Measurements from ENCODE around the gene HAUS5. TPM values are rescaled to one million over a fixed set of nuclear protein-coding genes. Genes with fewer than 3 reads are reported as not detected.
"Not testable (repeated sequence)": the region's sequence is repeated elsewhere in the genome, so short reads cannot be mapped to it uniquely, and the experiment has no call there.

HAUS5 gene
- total RNA-seq, 5 donors from 2014 or later (not counting 1 experiment from before 2014, with no cell fraction given), result 25.5 to 34.1 (median 29.3) TPM

- Mint-ChIP-seq H3K27ac (no peak overlapping the region), H3K9me3 (no peaks in the 10 kb centered on the region), H3K4me3 (no peak overlapping the region), H3K4me1 (peaks cover 0 to under 1% (median 0%) of the 10 kb centered on the region in 3 donors), H3K36me3 (no peaks in the 10 kb centered on the region), H3K27me3 (peaks cover 12 to 23% of the 10 kb centered on the region in 2 donors)
- H3K27ac ChIP-seq (ENCODE audit: low read length), result no peak overlapping the region
- H3K4me3 ChIP-seq (ENCODE audit: control insufficient read depth in 1 of 2, extremely low read depth in 1 of 2, low read length in 1 of 2), result no peak overlapping the region
- H3K4me1 ChIP-seq (ENCODE audit: control insufficient read depth in 1 of 2, extremely low read depth in 1 of 2, insufficient read depth in 2 of 2, low read length in 2 of 2), result no peaks in the 10 kb centered on the region
- H3K36me3 ChIP-seq (ENCODE audit: control insufficient read depth in 2 of 2, extremely low read depth in 1 of 2, insufficient read depth in 1 of 2, low read length in 1 of 2), result no peaks in the 10 kb centered on the region
- DNase-seq (no peak), ATAC-seq (replicated peaks in 1 of 4) (no peak)
- H3K27me3 ChIP-seq (replicated peaks in 1 of 2; ENCODE audit: control insufficient read depth in 2 of 2, extremely low read depth in 1 of 2, insufficient read depth in 2 of 2, low read length in 1 of 2), result peaks cover 0 to 28% of the 10 kb centered on the region in 2 experiments
- no peaks in the 10 kb centered on the region for H3K9me3 ChIP-seq
- no CpG with 5 or more reads among the region's 1 CpG for WGBS (ENCODE audit: insufficient coverage)
- ChIA-PET CTCF (interaction anchor here in 1 of 2 donors (0.7 kb wide), 1 partner anchor 88 kb away, joined by 3 read pairs; no protein-coding TSS in a partner anchor), POLR2A (no interaction called here)
These were observed 25.2 kb upstream of the HAUS5 start for GRCh38 chr19:35587321-35587720.

GRCh38 chr19:35590875-35591274, 21.7 kb upstream of the HAUS5 start:
- Mint-ChIP-seq H3K36me3 (no peaks in the 10 kb centered on the region), H3K27me3 (peaks cover 4 to 11% of the 10 kb centered on the region in 2 donors), H3K9me3 (no peaks in the 10 kb centered on the region), H3K27ac (no peak overlapping the region), H3K4me1 (peaks cover 0 to 2% (median 0%) of the 10 kb centered on the region in 3 donors), H3K4me3 (no peak overlapping the region)
- whole genome bisulfite sequencing (ENCODE audit: insufficient coverage), result 80% methylated on average over 1 of the region's 3 CpGs
- DNase-seq, result no peak
- Histone ChIP-seq H3K27ac (ENCODE audit: low read length) (no peak overlapping the region), H3K4me3 (ENCODE audit: control insufficient read depth in 1 of 2, extremely low read depth in 1 of 2, low read length in 1 of 2) (no peak overlapping the region), H3K27me3 (replicated peaks in 1 of 2; ENCODE audit: control insufficient read depth in 2 of 2, extremely low read depth in 1 of 2, insufficient read depth in 2 of 2, low read length in 1 of 2) (peaks cover 0 to 25% of the 10 kb centered on the region in 2 experiments), H3K9me3 (no peaks in the 10 kb centered on the region), H3K4me1 (ENCODE audit: control insufficient read depth in 1 of 2, extremely low read depth in 1 of 2, insufficient read depth in 2 of 2, low read length in 2 of 2) (no peaks in the 10 kb centered on the region), H3K36me3 (ENCODE audit: control insufficient read depth in 2 of 2, extremely low read depth in 1 of 2, insufficient read depth in 1 of 2, low read length in 1 of 2) (no peaks in the 10 kb centered on the region)
- CTCF ChIA-PET, result interaction anchor here in 1 of 2 donors (0.7 kb wide), 1 partner anchor 1070 kb away, joined by 3 read pairs; no protein-coding TSS in a partner anchor
- no peak for ATAC-seq (replicated peaks in 1 of 4)
- POLR2A ChIA-PET, result interaction anchor here in 1 of 2 donors (0.6 kb wide), 2 partner anchors 20 to 267 kb away, joined by 3 to 4 read pairs; no protein-coding TSS in a partner anchor

- ChIA-PET POLR2A (no interaction called here), CTCF (interaction anchor here (0.7 to 1.5 kb wide), 4 partner anchors 22 to 468 kb away, joined by 3 to 8 read pairs (median 5); no protein-coding TSS in a partner anchor)
- H3K36me3 Mint-ChIP-seq, result no peaks in the 10 kb centered on the region
- Histone ChIP-seq H3K27ac (ENCODE audit: low read length) (no peak overlapping the region), H3K27me3 (replicated peaks in 1 of 2; ENCODE audit: control insufficient read depth in 2 of 2, extremely low read depth in 1 of 2, insufficient read depth in 2 of 2, low read length in 1 of 2) (peaks cover 0 to 16% of the 10 kb centered on the region in 2 experiments), H3K36me3 (ENCODE audit: control insufficient read depth in 2 of 2, extremely low read depth in 1 of 2, insufficient read depth in 1 of 2, low read length in 1 of 2) (no peaks in the 10 kb centered on the region), H3K4me3 (ENCODE audit: control insufficient read depth in 1 of 2, extremely low read depth in 1 of 2, low read length in 1 of 2) (no peak overlapping the region), H3K4me1 (ENCODE audit: control insufficient read depth in 1 of 2, extremely low read depth in 1 of 2, insufficient read depth in 2 of 2, low read length in 2 of 2) (no peaks in the 10 kb centered on the region), H3K9me3 (no peaks in the 10 kb centered on the region)
- H3K4me1 Mint-ChIP-seq, result peaks cover 0 to 2% (median 0%) of the 10 kb centered on the region in 3 donors
- DNase-seq (peak in 5 of 35 experiments; percentile 11 to 70 (median 18)), ATAC-seq (replicated peaks in 1 of 4) (no peak)
- no peak overlapping the region for H3K27ac Mint-ChIP-seq
- 20% methylated on average over 6 of the region's 8 CpGs for whole genome bisulfite sequencing (ENCODE audit: insufficient coverage)
- no peak overlapping the region for H3K4me3 Mint-ChIP-seq
- peaks cover 0 to 6% of the 10 kb centered on the region in 2 donors for H3K27me3 Mint-ChIP-seq
- no peaks in the 10 kb centered on the region for H3K9me3 Mint-ChIP-seq
These were observed 20.3 kb upstream of the HAUS5 start for GRCh38 chr19:35592226-35592625.

GRCh38 chr19:35595026-35595425, 17.5 kb upstream of the HAUS5 start:
- not testable (repeated sequence) for H3K27ac Mint-ChIP-seq; H3K4me3 Mint-ChIP-seq; H3K36me3 Mint-ChIP-seq; ATAC-seq (replicated peaks in 1 of 4); H3K4me1 ChIP-seq (ENCODE audit: control insufficient read depth in 1 of 2, extremely low read depth in 1 of 2, insufficient read depth in 2 of 2, low read length in 2 of 2); H3K36me3 ChIP-seq (ENCODE audit: control insufficient read depth in 2 of 2, extremely low read depth in 1 of 2, insufficient read depth in 1 of 2, low read length in 1 of 2); H3K27ac ChIP-seq (ENCODE audit: low read length); H3K9me3 Mint-ChIP-seq; DNase-seq; H3K27me3 Mint-ChIP-seq; H3K9me3 ChIP-seq; H3K4me1 Mint-ChIP-seq; H3K4me3 ChIP-seq (ENCODE audit: control insufficient read depth in 1 of 2, extremely low read depth in 1 of 2, low read length in 1 of 2)
- 20% methylated on average over 1 of the region's 3 CpGs for WGBS (ENCODE audit: insufficient coverage)
- POLR2A ChIA-PET, result interaction anchor here in 1 of 2 donors (0.6 kb wide), 1 partner anchor 67 kb away, joined by 11 read pairs; no protein-coding TSS in a partner anchor
- CTCF ChIA-PET, result interaction anchor here (0.7 to 1.3 kb wide), 2 partner anchors 13 to 39 kb away, joined by 3 to 4 read pairs; no protein-coding TSS in a partner anchor
- peaks cover 0 to 16% of the 10 kb centered on the region in 2 experiments for H3K27me3 ChIP-seq (replicated peaks in 1 of 2; ENCODE audit: control insufficient read depth in 2 of 2, extremely low read depth in 1 of 2, insufficient read depth in 2 of 2, low read length in 1 of 2)

- H3K36me3 ChIP-seq (ENCODE audit: control insufficient read depth in 2 of 2, extremely low read depth in 1 of 2, insufficient read depth in 1 of 2, low read length in 1 of 2), result no peaks in the 10 kb centered on the region
- no peak overlapping the region for H3K27ac Mint-ChIP-seq
- ChIA-PET CTCF (no interaction called here), POLR2A (no interaction called here)
- no peaks in the 10 kb centered on the region for H3K9me3 Mint-ChIP-seq
- peaks cover 0 to 2% (median 0%) of the 10 kb centered on the region in 3 donors for H3K4me1 Mint-ChIP-seq
- no peak overlapping the region for H3K4me3 ChIP-seq (ENCODE audit: control insufficient read depth in 1 of 2, extremely low read depth in 1 of 2, low read length in 1 of 2)
- H3K27ac ChIP-seq (ENCODE audit: low read length), result no peak overlapping the region
- no peaks in the 10 kb centered on the region for H3K4me1 ChIP-seq (ENCODE audit: control insufficient read depth in 1 of 2, extremely low read depth in 1 of 2, insufficient read depth in 2 of 2, low read length in 2 of 2)
- H3K27me3 Mint-ChIP-seq, result peaks cover 3 to 6% of the 10 kb centered on the region in 2 donors
- no peaks in the 10 kb centered on the region for H3K36me3 Mint-ChIP-seq
- WGBS (ENCODE audit: insufficient coverage), result no CpG with 5 or more reads among the region's 1 CpG
- ATAC-seq (replicated peaks in 1 of 4) (no peak), DNase-seq (no peak)
- no peaks in the 10 kb centered on the region for H3K9me3 ChIP-seq
- no peak overlapping the region for H3K4me3 Mint-ChIP-seq
- peaks cover 0 to 16% of the 10 kb centered on the region in 2 experiments for H3K27me3 ChIP-seq (replicated peaks in 1 of 2; ENCODE audit: control insufficient read depth in 2 of 2, extremely low read depth in 1 of 2, insufficient read depth in 2 of 2, low read length in 1 of 2)
These were observed 16.6 kb upstream of the HAUS5 start for GRCh38 chr19:35595928-35596327.

GRCh38 chr19:35596366-35596999, 16.1 kb upstream of the HAUS5 start:
- Mint-ChIP-seq H3K36me3 (no peaks in the 10 kb centered on the region), H3K27me3 (peaks cover 5 to 6% of the 10 kb centered on the region in 2 donors), H3K4me1 (peaks cover 0 to 2% (median 0%) of the 10 kb centered on the region in 3 donors), H3K9me3 (no peaks in the 10 kb centered on the region), H3K27ac (no peak overlapping the region), H3K4me3 (no peak overlapping the region)
- Histone ChIP-seq H3K27ac (ENCODE audit: low read length) (no peak overlapping the region), H3K36me3 (ENCODE audit: control insufficient read depth in 2 of 2, extremely low read depth in 1 of 2, insufficient read depth in 1 of 2, low read length in 1 of 2) (no peaks in the 10 kb centered on the region), H3K4me1 (ENCODE audit: control insufficient read depth in 1 of 2, extremely low read depth in 1 of 2, insufficient read depth in 2 of 2, low read length in 2 of 2) (no peaks in the 10 kb centered on the region), H3K27me3 (replicated peaks in 1 of 2; ENCODE audit: control insufficient read depth in 2 of 2, extremely low read depth in 1 of 2, insufficient read depth in 2 of 2, low read length in 1 of 2) (peaks cover 0 to 16% of the 10 kb centered on the region in 2 experiments), H3K9me3 (no peaks in the 10 kb centered on the region), H3K4me3 (ENCODE audit: control insufficient read depth in 1 of 2, extremely low read depth in 1 of 2, low read length in 1 of 2) (no peak overlapping the region)
- 33% methylated on average over 1 of the region's 4 CpGs for WGBS (ENCODE audit: insufficient coverage)
- CTCF ChIA-PET, result no interaction called here
- POLR2A ChIA-PET, result no interaction called here
- ATAC-seq (replicated peaks in 1 of 4) (peak in 1 of 4 experiments; percentile 56), DNase-seq (no peak)
